Small intestine (tissue), 7 donors: Measurements from ENCODE around the gene RNU6-1. TPM values are rescaled to one million over a fixed set of nuclear protein-coding genes. Genes with fewer than 3 reads are reported as not detected.

Source experiments
- DNase-seq, 2 donors: peaks; one replicate each; pipeline versions ENCODE4 v3.0.0 to v3.0.0-alpha.2; 2013
- FAIRE-seq: peaks from 2 replicates; lab custom pipeline; 2012; peaks lifted over from hg19 to GRCh38; lab: Jason Lieb, UNC
- H3K27ac ChIP-seq, 3 donors: one replicate each; pipeline ENCODE4 v1.5.1; 2013; ENCODE audit warnings: low read length in 2 of 3, mild to moderate bottlenecking in 2 of 3, control low read depth in 1 of 3, inconsistent platforms in 1 of 3, low read depth in 1 of 3, moderate library complexity in 1 of 3
- H3K27me3 ChIP-seq, 3 donors: one replicate each; pipeline ENCODE4 v1.6.1; 2013; ENCODE audit warnings: low read length in 3 of 3, inconsistent platforms in 1 of 3; ENCODE audit not compliant: control insufficient read depth in 3 of 3, insufficient read depth in 3 of 3
- H3K36me3 ChIP-seq, 3 donors: one replicate each; pipeline ENCODE4 v1.6.1; 2013; ENCODE audit warnings: low read length in 3 of 3, inconsistent platforms in 1 of 3, low read depth in 1 of 3, mild to moderate bottlenecking in 1 of 3, moderate library complexity in 1 of 3; ENCODE audit not compliant: control insufficient read depth in 3 of 3, insufficient read depth in 2 of 3
- H3K4me1 ChIP-seq, 3 donors: one replicate each; pipeline ENCODE4 v1.6.1; 2013; ENCODE audit warnings: low read length in 2 of 3, inconsistent platforms in 1 of 3, low read depth in 1 of 3, mild to moderate bottlenecking in 1 of 3, moderate library complexity in 1 of 3; ENCODE audit not compliant: control insufficient read depth in 3 of 3, insufficient read depth in 2 of 3
- H3K4me3 ChIP-seq, 3 donors: one replicate each; pipeline ENCODE4 v1.5.1; 2013; ENCODE audit warnings: low read length in 3 of 3, control low read depth in 1 of 3, inconsistent platforms in 1 of 3, low read depth in 1 of 3, mild to moderate bottlenecking in 1 of 3, moderate library complexity in 1 of 3
- H3K9me3 ChIP-seq, 2 donors: one replicate each; pipeline ENCODE4 v1.6.1; 2013; ENCODE audit warnings: low read depth in 1 of 2, low read length in 1 of 2; ENCODE audit not compliant: control insufficient read depth in 2 of 2, insufficient read depth in 1 of 2
- WGBS, 3 donors: extraction: QIAGEN DNeasy Blood & Tissue Kit; methylation state at CpG; one replicate each; pipeline ENCODE4 v1.1.7; 2013; 5-methylcytosine and 5-hydroxymethylcytosine counted together
- polyA plus RNA-seq, 4 donors: library from polyadenylated mRNA; stranded (reverse) in 3 of 4; unstranded in 1 of 4; fragments of 200-250 nt in 3 of 4; fragments of 120-200 nt in 1 of 4; gene quantifications; one replicate each; pipeline versions ENCODE4 v1.2.1 to v1.2.3, GENCODE V29; 2013
- donor health status: healthy with polysubstance abuse.
- donor health status: control.
- donor health status: control.
- donor health status: Bipolar disorder and iron deficiency.
- donor health status: healthy.

RNU6-1 gene
- polyA plus RNA-seq, 4 donors, result not detected

DNA sequence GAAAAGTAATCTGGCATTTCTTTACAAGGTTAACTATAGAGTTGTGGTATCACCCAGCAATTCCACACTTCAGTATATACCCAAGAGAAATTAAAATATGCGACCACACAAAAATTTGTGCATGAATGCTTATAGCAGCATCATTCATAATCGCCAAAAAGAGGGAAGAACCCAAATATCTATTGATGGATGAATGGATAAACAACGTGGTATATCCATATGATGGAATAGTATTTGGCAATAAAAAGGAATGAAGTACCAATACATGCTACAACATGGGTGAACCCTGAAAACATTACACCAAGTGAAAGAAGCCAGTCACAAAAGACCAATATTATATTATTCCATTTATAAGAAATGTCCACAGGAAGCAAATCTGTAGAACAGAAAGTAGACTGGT, 23.2 kb downstream of the RNU6-1 start:
- WGBS, 3 donors, result 90 to 94% (median 91%) methylated on average over 3 of the region's 3 CpGs
- H3K27ac ChIP-seq, result no peak overlapping the region
- no peak for FAIRE-seq
- peaks cover 17 to 43% (median 36%) of the 10 kb centered on the region in 3 donors for H3K27me3 ChIP-seq
- no peak for DNase-seq
- peaks cover 0 to 9% of the 10 kb centered on the region in 2 donors for H3K9me3 ChIP-seq
- H3K4me1 ChIP-seq, result peaks cover 0 to 5% (median 0%) of the 10 kb centered on the region in 3 donors
- peaks cover 0 to 2% (median 0%) of the 10 kb centered on the region in 3 donors for H3K36me3 ChIP-seq
- H3K4me3 ChIP-seq, result no peak overlapping the region

DNA sequence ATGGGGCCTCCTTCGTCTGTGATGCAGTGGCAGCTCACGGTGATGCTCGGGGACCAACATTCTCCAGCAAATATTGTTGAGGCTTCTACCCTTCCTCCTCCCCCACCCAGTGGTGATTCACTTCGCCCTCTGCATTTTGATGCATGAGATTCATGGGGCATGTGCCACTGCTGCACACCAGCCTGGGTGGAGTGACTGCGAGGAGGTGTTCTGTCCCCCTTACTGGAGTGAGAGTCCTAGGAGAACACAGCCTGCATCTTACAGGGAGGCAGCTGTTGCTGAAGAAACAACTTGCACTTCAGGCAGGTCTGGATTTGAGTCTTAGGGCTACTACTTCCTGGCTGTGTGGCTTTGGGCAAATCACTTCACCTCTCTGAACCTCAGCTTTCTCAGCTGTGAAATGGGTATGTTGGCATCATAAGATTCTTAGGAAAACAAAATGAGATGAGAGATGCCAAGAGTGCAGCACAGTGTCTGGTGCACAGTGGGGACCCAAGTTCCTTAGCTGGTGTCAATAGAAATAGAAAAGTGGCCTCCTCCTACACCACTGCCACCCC, 24.7 kb downstream of the RNU6-1 start:
- H3K27ac ChIP-seq, result no peak overlapping the region
- WGBS, 3 donors, result 79 to 94% (median 90%) methylated on average over 4 to 5 of the region's 5 CpGs
- no peak overlapping the region for H3K4me3 ChIP-seq
- H3K27me3 ChIP-seq, result peaks cover 7 to 30% (median 20%) of the 10 kb centered on the region in 3 donors
- FAIRE-seq (no peak), DNase-seq (no peak)
- no peaks in the 10 kb centered on the region for H3K4me1 ChIP-seq
- peaks cover 0 to 7% (median 0%) of the 10 kb centered on the region in 3 donors for H3K36me3 ChIP-seq
- peaks cover 0 to 6% of the 10 kb centered on the region in 2 donors for H3K9me3 ChIP-seq

DNA sequence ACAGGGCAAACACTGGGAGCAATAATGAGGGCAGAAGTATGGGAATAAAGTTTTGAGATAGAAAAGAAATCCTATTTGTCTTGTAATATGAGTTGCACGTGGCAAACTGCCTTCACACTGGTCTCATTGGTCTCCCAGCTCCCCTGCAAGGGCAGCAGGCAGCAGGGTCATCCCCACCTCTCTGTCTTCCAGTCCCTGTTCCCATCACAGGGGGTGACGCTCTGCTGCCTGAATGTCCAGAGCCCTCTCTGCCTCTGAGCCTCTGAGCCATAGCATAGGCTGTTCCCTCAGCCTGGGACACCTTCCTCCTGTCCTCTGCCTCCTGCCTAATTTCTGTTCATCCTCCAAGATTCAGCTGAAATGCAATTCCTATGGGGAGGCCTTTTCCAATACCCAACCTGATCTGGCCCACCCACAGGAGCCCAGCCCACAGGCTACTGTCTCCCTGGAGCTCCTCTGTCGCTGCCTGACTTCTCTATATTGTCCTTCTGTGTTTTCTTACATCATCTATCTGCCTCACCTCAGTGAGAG, 26.7 kb downstream of the RNU6-1 start:
- Histone ChIP-seq H3K36me3 (peaks cover 0 to 18% (median 2%) of the 10 kb centered on the region in 3 donors), H3K27ac (no peak overlapping the region), H3K9me3 (peaks cover 0 to 6% of the 10 kb centered on the region in 2 donors), H3K27me3 (peaks cover 0 to 12% (median 3%) of the 10 kb centered on the region in 3 donors), H3K4me1 (no peaks in the 10 kb centered on the region), H3K4me3 (no peak overlapping the region)
- 84 to 90% (median 89%) methylated on average over 3 of the region's 3 CpGs for WGBS, 3 donors
- no peak for FAIRE-seq
- no peak for DNase-seq

DNA sequence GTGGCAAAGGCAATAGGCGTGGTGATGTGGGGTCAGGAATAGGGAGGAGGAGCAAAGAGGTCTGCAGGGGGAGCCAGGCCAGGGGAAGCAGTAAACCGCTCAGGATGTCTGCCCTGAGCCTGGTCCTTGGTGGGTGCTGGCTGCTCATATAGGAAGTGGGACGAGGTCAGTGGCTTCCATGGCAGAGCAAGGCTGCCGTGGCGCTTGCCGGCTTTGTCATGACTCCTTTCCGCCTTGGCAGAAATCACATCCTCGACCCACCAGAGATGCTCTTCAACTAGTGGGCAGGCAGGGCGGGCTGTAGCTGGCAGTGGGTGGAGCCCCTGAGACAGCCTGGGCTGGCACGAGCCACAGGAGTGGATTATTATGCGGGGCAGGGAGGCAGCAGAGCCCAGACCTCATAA, 27.6 kb downstream of the RNU6-1 start:
- Histone ChIP-seq H3K9me3 (peaks cover 0 to 6% of the 10 kb centered on the region in 2 donors), H3K4me3 (no peak overlapping the region), H3K4me1 (no peaks in the 10 kb centered on the region), H3K36me3 (peaks cover 0 to 25% (median 2%) of the 10 kb centered on the region in 3 donors), H3K27me3 (peaks cover 0 to 8% (median 0%) of the 10 kb centered on the region in 3 donors), H3K27ac (no peak overlapping the region)
- DNase-seq (no peak), FAIRE-seq (no peak)
- WGBS, 3 donors, result 69 to 85% (median 76%) methylated on average over 11 of the region's 11 CpGs

DNA sequence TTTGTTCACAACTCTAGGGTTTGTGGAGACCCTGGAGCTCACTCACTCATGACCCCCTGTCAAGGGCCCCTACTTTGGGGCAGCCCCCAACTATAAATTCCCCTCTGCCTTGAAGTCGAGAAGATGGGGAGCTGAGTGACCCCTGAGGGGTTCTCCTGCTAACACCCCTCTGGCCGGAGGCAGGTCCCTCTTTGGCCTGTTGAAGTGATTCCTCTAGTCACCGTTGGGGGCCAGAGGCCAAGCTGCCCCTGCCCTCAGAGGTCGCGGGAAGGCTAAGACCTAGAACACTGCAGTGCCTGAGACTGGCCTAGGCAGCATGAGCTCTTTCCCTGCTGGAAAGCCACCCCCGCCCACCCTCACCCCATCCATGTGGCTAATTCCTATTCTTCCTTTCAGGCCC, 30.0 kb downstream of the RNU6-1 start:
- 83 to 94% (median 92%) methylated on average over 6 of the region's 6 CpGs for WGBS, 3 donors
- peaks cover 0 to 5% (median 0%) of the 10 kb centered on the region in 3 donors for H3K27me3 ChIP-seq
- FAIRE-seq (no peak), DNase-seq (no peak)
- H3K27ac ChIP-seq, result no peak overlapping the region
- no peaks in the 10 kb centered on the region for H3K4me1 ChIP-seq
- peaks cover 0 to 38% (median 2%) of the 10 kb centered on the region in 3 donors for H3K36me3 ChIP-seq
- no peaks in the 10 kb centered on the region for H3K9me3 ChIP-seq
- H3K4me3 ChIP-seq, result no peak overlapping the region

DNA sequence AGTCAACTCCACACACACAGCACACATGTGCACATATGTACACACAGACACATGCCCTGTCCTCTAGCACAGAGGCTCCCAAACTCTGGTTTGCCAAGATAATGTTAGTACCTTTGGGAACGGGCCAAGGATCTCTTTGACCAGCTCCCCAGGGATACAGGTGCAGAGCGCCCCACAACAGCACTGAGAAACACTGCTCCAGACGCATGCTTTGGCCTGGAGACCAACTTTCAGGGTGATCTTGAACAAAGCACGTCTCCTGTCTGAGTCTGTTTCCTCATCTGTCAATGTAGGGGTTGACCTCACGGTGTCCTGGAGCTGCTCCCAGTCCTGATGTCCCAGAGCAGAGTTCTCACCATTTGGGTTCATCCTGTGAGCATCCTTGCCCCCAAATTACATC, 30.4 kb downstream of the RNU6-1 start:
- Histone ChIP-seq H3K27ac (no peak overlapping the region), H3K4me1 (no peaks in the 10 kb centered on the region), H3K27me3 (peaks cover 0 to 5% (median 0%) of the 10 kb centered on the region in 3 donors), H3K9me3 (no peaks in the 10 kb centered on the region), H3K36me3 (peaks cover 0 to 38% (median 2%) of the 10 kb centered on the region in 3 donors), H3K4me3 (no peak overlapping the region)
- FAIRE-seq (no peak), DNase-seq (no peak)
- WGBS, 3 donors, result 89 to 95% (median 89%) methylated on average over 5 of the region's 5 CpGs

DNA sequence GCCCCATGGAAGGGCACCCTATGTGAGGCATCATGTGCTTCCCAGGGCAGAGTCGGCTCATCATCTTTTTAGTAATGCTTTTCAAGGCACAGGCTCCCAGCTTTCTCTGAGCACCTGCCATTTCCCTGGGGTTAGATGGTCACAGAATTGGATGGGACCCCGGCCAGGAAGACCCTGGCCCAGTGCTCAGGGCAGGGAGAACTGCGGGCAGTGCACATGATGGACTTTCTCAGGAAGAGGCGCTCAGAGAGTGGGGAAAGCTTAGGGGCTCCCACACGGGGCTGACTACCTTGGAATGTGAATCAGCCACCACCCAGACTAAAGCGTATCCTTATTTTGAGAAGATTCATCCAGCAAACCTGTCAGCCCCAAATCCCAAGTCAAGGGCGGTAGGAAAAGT, 31.0 kb downstream of the RNU6-1 start:
- Histone ChIP-seq H3K9me3 (no peaks in the 10 kb centered on the region), H3K4me3 (no peak overlapping the region), H3K27me3 (peaks cover 0 to 5% (median 0%) of the 10 kb centered on the region in 3 donors), H3K4me1 (no peaks in the 10 kb centered on the region), H3K36me3 (peaks cover 0 to 40% (median 2%) of the 10 kb centered on the region in 3 donors), H3K27ac (no peak overlapping the region)
- FAIRE-seq (no peak), DNase-seq (no peak)
- WGBS, 3 donors, result 84 to 94% (median 94%) methylated on average over 7 of the region's 7 CpGs

DNA sequence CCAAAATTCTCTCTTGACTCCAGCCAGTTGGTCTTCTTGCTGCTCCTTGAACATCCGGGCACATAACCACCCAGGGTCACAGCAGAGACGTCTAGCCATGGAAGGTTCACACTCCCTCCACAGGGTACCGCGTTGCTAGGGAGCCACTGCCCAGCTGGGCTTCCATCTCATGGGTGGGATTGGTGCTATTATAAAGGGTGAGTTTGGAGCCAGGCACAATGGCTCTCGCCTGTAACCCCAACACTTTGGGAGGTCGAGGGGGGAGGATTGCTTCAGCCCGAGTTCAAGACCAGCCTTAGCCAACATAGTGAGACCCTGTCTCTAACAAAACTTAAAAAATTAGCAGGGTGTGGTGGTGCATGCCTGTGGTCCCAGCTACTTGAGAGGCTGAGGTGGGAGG, 32.0 kb downstream of the RNU6-1 start:
- peaks cover 0 to 5% (median 0%) of the 10 kb centered on the region in 3 donors for H3K27me3 ChIP-seq
- WGBS, 3 donors, result 93 to 96% (median 96%) methylated on average over 7 of the region's 7 CpGs
- no peak for DNase-seq
- no peaks in the 10 kb centered on the region for H3K9me3 ChIP-seq
- peaks cover 0 to 42% (median 2%) of the 10 kb centered on the region in 3 donors for H3K36me3 ChIP-seq
- H3K4me1 ChIP-seq, result no peaks in the 10 kb centered on the region
- H3K27ac ChIP-seq, result no peak overlapping the region
- FAIRE-seq, result no peak
- no peak overlapping the region for H3K4me3 ChIP-seq
